ENCODE data around the gene TAF4. TPM values are rescaled to one million over a fixed set of nuclear protein-coding genes. Genes with fewer than 3 reads are reported as not detected.
"Not testable (repeated sequence)": the region's sequence is repeated elsewhere in the genome, so short reads cannot be mapped to it uniquely, and the experiment has no call there.

Gene TAF4
- polyA plus RNA-seq, 6 donors from 2014 or later: 1.3 to 4.2 (median 1.8) TPM

DNA sequence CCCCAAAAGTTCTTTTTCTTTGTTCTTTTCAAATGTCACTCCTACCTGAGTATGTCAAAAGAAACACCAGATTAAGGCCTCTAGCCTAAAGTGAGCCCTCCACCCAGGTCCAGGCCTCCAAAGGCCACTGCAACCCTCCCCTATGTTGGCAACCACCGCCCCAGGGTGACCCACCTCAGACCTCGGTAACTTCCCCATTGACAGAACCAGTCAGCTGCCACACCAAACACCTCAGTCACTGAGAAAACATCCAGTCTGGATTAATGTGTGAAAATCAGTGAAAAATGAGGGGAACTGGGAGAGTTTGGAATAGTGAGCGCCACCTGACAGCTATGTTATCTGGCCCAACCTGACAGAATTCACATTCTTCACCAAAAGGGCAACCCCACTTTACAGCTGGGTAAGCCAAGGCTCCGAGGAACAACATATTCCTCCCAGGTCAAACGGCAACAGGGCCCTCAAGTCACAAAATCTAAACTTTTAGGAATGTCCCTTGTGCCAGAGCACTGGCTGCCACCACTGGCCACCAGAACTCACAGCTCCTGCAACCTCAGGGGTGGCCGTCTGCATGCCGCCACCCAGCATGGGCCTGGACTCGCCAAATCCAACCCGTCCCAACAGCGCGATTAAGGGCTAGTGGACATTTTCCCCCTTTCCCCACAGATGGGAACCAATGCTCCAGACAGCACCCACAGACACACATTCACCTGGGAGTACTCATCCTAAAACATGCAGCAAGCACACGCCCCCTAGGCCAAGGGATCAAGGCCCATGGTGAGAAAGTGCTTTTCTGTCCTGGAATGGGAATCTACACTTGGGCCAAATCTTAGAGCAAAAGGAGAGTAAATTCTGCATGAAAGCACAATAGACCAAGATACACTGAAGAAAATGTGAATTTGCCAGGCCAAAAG lies 4.8 kb downstream of the TAF4 start:
- H3K9me3 Mint-ChIP-seq: no peaks in the 10 kb centered on the region
- peak overlapping the region in 2 of 8 donors; percentile 43 to 89 for H3K4me3 Mint-ChIP-seq
- peaks cover 31 to 62% (median 58%) of the 10 kb centered on the region in 3 donors for H3K4me1 Mint-ChIP-seq

DNA sequence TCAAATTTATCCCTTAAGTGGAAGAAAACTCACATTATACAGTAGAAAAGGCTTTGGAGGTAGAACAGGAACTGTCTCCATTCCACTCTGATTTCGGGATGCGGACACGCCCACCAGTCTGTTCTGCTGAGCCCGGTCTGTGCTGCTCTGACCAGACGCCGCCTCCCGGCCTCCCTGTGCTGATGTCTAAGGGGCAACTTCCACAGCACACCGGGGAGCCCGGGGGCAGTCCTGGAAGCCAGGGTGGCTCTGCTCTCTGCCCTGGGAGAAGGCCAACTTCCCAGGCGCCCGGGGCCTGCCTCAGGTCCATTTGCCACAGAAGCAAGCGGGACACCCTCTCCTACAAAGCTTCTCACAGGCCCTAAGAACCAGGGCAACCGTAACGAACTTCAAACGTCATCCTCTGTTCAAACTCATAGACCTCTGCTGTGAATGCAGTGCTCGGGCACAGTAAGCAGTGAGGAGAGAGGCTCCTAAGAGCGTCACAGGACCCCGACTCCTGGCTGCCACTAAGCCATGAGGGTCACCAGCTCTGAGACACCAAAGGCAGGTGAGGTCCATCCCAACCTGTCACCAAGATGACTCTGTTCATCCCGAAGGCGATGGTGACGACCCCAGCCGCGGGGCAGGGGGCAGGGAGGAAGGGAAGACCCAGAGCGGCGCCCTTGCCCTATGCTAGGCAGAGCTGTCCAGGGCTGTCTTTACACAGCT lies 5.6 kb downstream of the TAF4 start:
- peak overlapping the region in 3 of 8 donors; percentile 2 to 68 (median 43) for H3K4me3 Mint-ChIP-seq
- no peaks in the 10 kb centered on the region for H3K9me3 Mint-ChIP-seq
- no peak for DNase-seq
- ATAC-seq (ENCODE audit: low read depth in 2 of 2): no peak
- no peaks in the 10 kb centered on the region for H3K27me3 Mint-ChIP-seq
- H3K36me3 Mint-ChIP-seq: no peaks in the 10 kb centered on the region
- H3K4me1 Mint-ChIP-seq: peaks cover 35 to 67% (median 62%) of the 10 kb centered on the region in 3 donors
- H3K27ac Mint-ChIP-seq: no peak overlapping the region

More for the DNA sequence above, 4.8 kb downstream of the TAF4 start:
- ATAC-seq (ENCODE audit: low read depth in 2 of 2) (no peak), DNase-seq (no peak)
- H3K27me3 Mint-ChIP-seq: no peaks in the 10 kb centered on the region
- H3K36me3 Mint-ChIP-seq: no peaks in the 10 kb centered on the region
- peak overlapping the region in 2 of 6 donors; percentile 20 to 80 for H3K27ac Mint-ChIP-seq

DNA sequence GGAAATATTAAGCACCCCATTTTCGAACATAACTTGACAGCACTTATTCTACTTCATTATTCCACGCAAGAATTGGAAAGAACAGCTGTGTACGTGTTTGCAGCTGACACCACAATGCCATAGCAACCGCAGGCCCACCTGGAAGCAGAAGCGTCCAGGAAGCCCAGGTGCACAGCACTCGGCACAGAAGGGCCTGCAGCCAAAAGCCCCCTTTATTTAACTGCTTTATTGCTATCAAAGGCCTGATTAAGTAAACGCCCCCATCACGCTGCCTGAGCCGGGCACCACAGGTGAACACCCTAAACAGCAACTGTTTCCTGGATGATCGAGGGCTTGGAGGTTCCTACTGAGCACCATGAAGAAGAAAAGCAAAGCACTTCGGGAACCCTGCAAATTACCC lies 6.3 kb downstream of the TAF4 start:
- Mint-ChIP-seq H3K9me3 (no peaks in the 10 kb centered on the region), H3K36me3 (no peaks in the 10 kb centered on the region), H3K27ac (no peak overlapping the region), H3K4me3 (peak overlapping the region in 2 of 8 donors; percentile 12), H3K4me1 (peaks cover 42 to 73% (median 68%) of the 10 kb centered on the region in 3 donors), H3K27me3 (no peaks in the 10 kb centered on the region)
- DNase-seq: no peak
- ATAC-seq (ENCODE audit: low read depth in 2 of 2): no peak

DNA sequence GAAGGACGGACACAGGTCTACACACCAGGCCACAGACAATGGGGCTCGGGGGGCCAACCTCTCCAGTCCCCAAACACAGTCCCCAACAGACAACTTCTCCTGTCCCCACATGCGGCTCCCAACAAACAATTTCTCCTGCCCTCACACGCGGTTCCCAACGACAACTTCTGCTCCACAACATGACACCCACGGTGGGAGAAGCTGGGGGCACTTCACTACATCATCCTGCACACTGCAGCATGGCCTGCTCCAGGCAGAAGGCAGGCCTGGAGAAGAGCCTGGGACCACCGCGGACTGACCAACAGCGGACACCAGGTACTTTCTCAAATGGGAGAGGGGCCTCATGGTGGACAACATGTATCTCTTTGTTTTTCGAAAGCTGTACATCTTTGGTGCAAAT lies 6.7 kb downstream of the TAF4 start:
- H3K36me3 Mint-ChIP-seq: no peaks in the 10 kb centered on the region

DNA sequence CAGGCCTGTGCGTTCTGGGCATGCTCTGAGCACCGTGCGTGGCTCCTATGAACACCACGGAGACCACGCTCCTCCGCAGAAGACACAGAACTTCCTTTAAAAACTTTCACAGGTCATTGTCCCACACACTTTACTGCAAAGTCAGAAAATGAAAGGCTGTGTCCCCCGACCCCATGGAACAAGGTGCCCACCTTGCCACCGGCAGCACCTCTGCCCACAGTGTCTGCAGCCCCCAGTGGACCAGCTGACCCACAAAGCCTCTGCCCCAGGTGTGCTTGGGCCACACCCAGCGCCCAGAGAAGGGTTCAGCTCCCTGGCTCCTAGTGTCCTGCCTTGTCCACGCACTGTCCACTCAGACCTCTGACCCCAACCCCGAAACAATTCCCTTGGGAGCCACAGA lies 8.7 kb downstream of the TAF4 start:
- Mint-ChIP-seq H3K27ac (no peak overlapping the region), H3K4me3 (no peak overlapping the region)

More for the DNA sequence above, 6.7 kb downstream of the TAF4 start:
- ATAC-seq (ENCODE audit: low read depth in 2 of 2): no peak
- no peak overlapping the region for H3K27ac Mint-ChIP-seq
- peak overlapping the region in 1 of 8 donors; percentile 12 for H3K4me3 Mint-ChIP-seq
- no peaks in the 10 kb centered on the region for H3K9me3 Mint-ChIP-seq
- no peak for DNase-seq
- no peaks in the 10 kb centered on the region for H3K27me3 Mint-ChIP-seq
- peaks cover 46 to 76% (median 71%) of the 10 kb centered on the region in 3 donors for H3K4me1 Mint-ChIP-seq

DNA sequence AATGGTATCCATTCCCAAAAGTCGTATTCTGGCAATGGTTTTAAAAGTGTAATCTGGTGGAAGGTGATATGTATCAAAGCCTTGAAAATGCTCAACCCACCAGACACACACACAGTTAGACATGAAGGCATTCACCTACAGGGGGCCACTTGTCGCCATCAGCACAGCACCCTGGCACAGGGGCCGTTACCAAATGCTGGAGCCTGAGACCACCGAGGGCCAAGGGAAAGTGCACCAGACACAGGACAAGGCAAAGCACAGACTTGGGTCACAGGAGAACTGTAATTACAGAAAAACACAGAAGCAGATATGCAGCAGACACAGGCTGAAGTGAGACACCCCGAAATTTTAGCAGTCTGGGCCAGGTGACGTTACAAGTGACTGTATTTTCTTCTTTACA lies 9.3 kb downstream of the TAF4 start:
- H3K27me3 Mint-ChIP-seq: no peaks in the 10 kb centered on the region

More for the DNA sequence above, 8.7 kb downstream of the TAF4 start:
- Mint-ChIP-seq H3K27me3 (no peaks in the 10 kb centered on the region), H3K36me3 (no peaks in the 10 kb centered on the region), H3K4me1 (peaks cover 49 to 71% (median 67%) of the 10 kb centered on the region in 3 donors), H3K9me3 (no peaks in the 10 kb centered on the region)
- DNase-seq (no peak), ATAC-seq (ENCODE audit: low read depth in 2 of 2) (no peak)

DNA sequence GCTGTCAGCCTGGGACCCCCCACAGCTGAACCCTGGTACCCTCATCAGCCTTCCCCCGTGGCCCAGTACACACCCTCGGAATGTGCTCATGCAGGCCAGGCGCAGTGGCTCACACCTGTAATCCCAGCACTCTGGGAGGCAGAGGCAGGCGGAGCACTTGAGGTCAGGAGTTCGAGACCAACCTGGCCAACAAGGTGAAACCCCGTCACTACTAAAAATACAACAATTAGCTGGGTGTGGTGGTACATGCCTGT lies 9.9 kb downstream of the TAF4 start:
- H3K36me3 Mint-ChIP-seq; ATAC-seq (ENCODE audit: low read depth in 2 of 2); H3K9me3 Mint-ChIP-seq; H3K4me3 Mint-ChIP-seq; H3K27me3 Mint-ChIP-seq; DNase-seq: not testable (repeated sequence)
- Mint-ChIP-seq H3K4me1 (peaks cover 58 to 69% (median 67%) of the 10 kb centered on the region in 3 donors), H3K27ac (peak overlapping the region in 1 of 6 donors; percentile 36)

More for the DNA sequence above, 9.3 kb downstream of the TAF4 start:
- DNase-seq: no peak
- Mint-ChIP-seq H3K9me3 (no peaks in the 10 kb centered on the region), H3K27ac (no peak overlapping the region), H3K36me3 (no peaks in the 10 kb centered on the region), H3K4me1 (peaks cover 55 to 69% (median 67%) of the 10 kb centered on the region in 3 donors), H3K4me3 (peak overlapping the region in 2 of 8 donors; percentile 15 to 16)
- no peak for ATAC-seq (ENCODE audit: low read depth in 2 of 2)

DNA sequence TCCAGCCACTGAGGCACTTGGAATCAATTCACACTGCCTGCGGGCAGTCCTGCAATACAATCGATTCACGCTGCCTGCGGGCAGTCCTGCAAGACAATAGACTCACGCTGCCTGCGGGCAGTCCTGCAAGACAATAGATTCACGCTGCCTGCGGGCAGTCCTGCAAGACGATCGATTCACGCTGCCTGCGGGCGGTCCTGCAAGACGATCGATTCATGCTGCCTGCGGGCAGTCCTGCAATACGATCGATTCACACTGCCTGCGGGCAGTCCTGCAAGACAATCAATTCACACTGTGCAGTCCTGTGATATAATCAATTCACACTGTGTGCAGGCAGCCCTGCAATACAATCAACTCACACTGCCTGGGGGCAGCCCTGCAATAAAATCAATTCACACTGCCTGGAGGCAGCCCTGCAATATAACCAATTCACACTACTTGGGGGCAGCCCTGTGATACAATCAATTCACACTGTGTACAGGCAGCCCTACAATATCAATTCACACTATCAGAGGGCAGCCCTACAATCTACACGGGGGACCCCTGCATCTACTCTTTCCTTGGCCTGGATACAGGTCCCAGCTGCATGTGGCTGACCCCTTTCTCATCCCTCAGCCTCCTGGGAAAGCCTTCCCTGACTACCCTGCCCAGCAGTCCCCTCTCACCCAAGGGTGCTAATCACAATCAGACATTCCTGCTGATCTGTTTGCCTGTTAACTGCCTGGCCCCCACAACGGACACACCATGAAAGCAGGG lies 10.4 kb downstream of the TAF4 start:
- H3K4me3 Mint-ChIP-seq: no peak overlapping the region
- peak overlapping the region in 1 of 6 donors; percentile 68 for H3K27ac Mint-ChIP-seq
- no peak for DNase-seq
- no peaks in the 10 kb centered on the region for H3K27me3 Mint-ChIP-seq
- H3K9me3 Mint-ChIP-seq: no peaks in the 10 kb centered on the region
- peaks cover 58 to 69% (median 67%) of the 10 kb centered on the region in 3 donors for H3K4me1 Mint-ChIP-seq
- ATAC-seq (ENCODE audit: low read depth in 2 of 2): no peak
- H3K36me3 Mint-ChIP-seq: no peaks in the 10 kb centered on the region

DNA sequence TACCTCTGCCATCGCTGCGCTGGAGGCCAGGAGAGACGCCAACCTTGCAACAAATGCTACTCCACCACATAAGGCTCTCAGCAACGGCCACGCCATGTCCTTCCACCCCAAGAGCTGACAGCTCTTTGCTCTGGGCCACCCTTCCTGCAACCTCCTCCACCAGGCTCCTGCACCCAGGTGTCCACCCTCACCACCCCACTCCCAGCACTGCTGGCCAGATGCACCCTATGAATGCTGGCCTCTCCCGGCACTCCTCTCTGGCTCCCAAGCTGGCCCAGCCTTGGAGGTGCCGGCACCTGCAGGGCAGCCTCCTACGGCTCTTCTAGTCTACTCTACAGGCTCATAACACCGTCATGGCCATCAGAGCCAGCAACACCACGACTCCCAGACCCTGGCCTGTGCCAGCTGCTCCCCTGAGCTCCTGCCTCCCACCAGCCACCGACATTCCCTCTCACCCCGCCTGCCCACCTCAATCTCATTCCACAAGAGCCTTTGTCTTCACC lies 11.2 kb downstream of the TAF4 start:
- no peak for DNase-seq
- Mint-ChIP-seq H3K9me3 (no peaks in the 10 kb centered on the region), H3K27me3 (no peaks in the 10 kb centered on the region), H3K36me3 (no peaks in the 10 kb centered on the region), H3K4me1 (peaks cover 57 to 69% (median 65%) of the 10 kb centered on the region in 3 donors), H3K27ac (peak overlapping the region in 2 of 6 donors; percentile 56 to 85), H3K4me3 (no peak overlapping the region)
- no peak for ATAC-seq (ENCODE audit: low read depth in 2 of 2)

DNA sequence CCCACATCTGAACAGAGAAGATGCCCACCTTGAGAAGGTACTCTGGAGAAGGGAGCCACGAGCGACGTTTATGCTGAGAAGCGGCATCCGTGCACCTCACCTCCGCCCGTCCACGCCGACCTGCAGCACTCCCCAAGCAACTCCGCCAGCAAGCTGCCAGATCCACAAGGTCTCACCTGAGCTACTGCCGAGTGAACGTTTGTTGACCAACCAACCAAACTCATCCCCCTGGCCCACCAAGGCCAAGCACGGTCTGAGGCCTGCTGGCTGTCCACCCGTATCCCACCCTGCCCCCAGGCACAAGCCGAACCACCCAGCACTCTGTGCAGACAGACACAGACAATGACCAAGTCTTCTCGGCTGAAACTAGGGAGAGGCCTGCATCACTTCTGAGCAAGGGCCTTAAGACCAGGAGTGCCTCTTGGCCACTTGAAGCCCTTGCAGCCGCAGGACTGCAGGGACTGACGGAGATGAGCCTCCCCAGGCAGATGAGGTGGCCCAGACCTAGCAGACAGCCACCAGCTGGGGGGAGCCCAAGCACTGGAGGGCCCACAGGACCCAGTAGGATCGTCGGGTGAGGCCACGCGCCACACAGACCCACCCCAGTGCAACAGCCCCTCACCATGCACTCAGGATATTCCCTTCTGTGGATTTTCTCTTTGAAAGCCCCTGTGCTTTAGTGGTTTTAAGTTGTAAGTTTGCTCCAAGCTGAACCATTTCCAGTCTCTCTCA lies 12.1 kb downstream of the TAF4 start:
- Mint-ChIP-seq H3K4me1 (peaks cover 58 to 71% (median 64%) of the 10 kb centered on the region in 3 donors), H3K27me3 (no peaks in the 10 kb centered on the region), H3K4me3 (peak overlapping the region in 2 of 8 donors; percentile 41 to 77), H3K9me3 (no peaks in the 10 kb centered on the region), H3K36me3 (no peaks in the 10 kb centered on the region), H3K27ac (no peak overlapping the region)
- no peak for DNase-seq
- no peak for ATAC-seq (ENCODE audit: low read depth in 2 of 2)

DNA sequence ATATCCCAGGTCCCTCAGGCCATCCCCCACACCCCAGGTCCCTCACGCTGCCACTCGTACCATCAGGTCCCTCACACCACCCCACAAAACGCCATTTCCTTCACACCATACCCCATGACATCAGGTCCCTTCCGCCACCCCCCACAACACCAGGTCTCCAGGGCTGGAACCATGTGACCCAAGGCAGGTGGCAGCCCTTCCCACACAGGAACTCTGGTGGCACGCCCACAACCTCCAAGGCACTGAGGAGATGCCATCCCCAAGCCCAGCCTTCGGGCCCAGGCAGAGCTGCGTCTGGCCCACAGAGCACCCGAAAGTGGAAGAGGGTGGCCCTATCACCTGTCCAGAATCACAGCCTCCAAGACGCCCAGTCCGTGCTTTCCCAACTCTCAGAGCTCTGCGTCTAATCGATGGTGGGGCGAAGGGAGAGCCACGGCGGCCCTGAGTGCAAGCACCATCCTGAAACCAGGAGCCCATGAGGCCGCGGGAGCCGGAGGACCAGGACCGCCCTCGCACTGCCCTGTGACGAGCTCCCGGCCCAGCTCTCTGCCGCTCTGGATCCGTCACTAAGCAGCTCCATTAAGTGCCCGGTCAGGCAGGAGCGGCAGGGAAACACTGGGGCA lies 12.7 kb downstream of the TAF4 start:
- ATAC-seq (ENCODE audit: low read depth in 2 of 2) (no peak), DNase-seq (no peak)
- peaks cover 58 to 78% (median 68%) of the 10 kb centered on the region in 3 donors for H3K4me1 Mint-ChIP-seq
- H3K27ac Mint-ChIP-seq: peak overlapping the region in 1 of 6 donors; percentile 79
- H3K9me3 Mint-ChIP-seq: no peaks in the 10 kb centered on the region
- H3K4me3 Mint-ChIP-seq: no peak overlapping the region
- H3K36me3 Mint-ChIP-seq: no peaks in the 10 kb centered on the region
- H3K27me3 Mint-ChIP-seq: no peaks in the 10 kb centered on the region

DNA sequence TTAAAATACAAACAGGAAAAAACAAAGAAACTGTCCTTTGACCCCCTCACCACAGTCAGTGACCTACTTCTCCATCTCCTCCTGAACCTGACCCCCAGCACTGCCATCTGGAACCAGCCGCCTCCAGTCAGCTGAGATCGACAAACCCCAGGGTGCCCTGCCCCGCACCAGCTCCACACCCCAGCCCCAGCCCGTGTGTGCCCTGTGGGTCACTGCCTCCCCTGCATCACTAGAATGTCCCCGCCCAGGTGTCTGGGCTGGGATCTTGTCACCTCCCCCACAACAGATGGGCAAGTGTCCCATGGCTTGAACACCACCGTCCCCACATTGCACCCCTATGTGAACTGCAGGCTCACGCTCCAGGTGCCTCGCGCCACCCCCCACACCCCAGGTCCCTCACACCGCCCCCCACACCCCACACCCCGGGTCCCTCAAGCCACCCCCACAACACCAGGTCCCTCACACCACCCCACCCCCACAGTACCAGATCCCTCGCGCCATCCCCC lies 13.3 kb downstream of the TAF4 start:
- Mint-ChIP-seq H3K27ac (peak overlapping the region in 1 of 6 donors; percentile 44), H3K4me1 (peaks cover 60 to 82% (median 73%) of the 10 kb centered on the region in 3 donors), H3K27me3 (no peaks in the 10 kb centered on the region), H3K4me3 (peak overlapping the region in 2 of 8 donors; percentile 41 to 77), H3K36me3 (no peaks in the 10 kb centered on the region), H3K9me3 (no peaks in the 10 kb centered on the region)
- ATAC-seq (ENCODE audit: low read depth in 2 of 2): no peak
- no peak for DNase-seq

Measured in naive B cell (primary cell).